Measurements from ENCODE around the gene MBNL2. TPM values are rescaled to one million over a fixed set of nuclear protein-coding genes. Genes with fewer than 3 reads are reported as not detected.

Gene MBNL2
- total and polyA plus RNA-seq, 4 donors, result 26.9 to 101 (median 48.4) TPM

DNA sequence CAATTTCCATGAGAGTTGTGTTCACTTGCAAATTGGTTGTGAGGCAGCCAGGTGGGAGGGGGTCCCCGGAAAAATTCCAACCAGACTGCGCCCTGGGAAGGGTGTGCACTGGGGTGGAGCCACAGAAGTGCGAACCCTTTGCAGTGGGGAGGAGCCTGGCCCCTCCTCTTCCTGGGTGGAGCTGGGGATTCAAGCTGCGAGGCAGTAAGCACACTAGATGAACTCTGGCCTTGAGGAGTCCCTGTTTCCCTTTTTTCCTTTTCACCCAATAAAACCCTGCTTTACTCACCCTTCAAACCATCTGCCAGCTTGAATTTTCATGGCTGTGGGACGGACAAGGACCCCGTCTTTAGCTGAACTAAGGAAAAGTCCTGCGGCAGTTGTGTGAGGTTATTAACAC, 31.0 kb upstream of the MBNL2 start:
- H3K9me3 ChIP-seq (ENCODE audit: control insufficient read depth, insufficient read depth, low read length), result no peaks in the 10 kb centered on the region
- no peak overlapping the region for H3K4me3 ChIP-seq (ENCODE audit: low read depth, low read length)
- H3K36me3 ChIP-seq (ENCODE audit: control insufficient read depth, insufficient read depth, low read length), result no peaks in the 10 kb centered on the region
- WGBS (ENCODE audit: insufficient coverage), result 71% methylated on average over 3 of the region's 7 CpGs
- H3K27ac ChIP-seq (ENCODE audit: low read depth, low read length), result peak overlapping the region; percentile 52
- H3K4me1 ChIP-seq (ENCODE audit: control insufficient read depth, insufficient read depth, low read length), result peaks cover 7% of the 10 kb centered on the region
- no peaks in the 10 kb centered on the region for H3K27me3 ChIP-seq (ENCODE audit: control insufficient read depth, insufficient read depth, low read length)
- DNase-seq (ENCODE audit: low read depth in 4 of 6, low spot score in 6 of 6), result no peak

DNA sequence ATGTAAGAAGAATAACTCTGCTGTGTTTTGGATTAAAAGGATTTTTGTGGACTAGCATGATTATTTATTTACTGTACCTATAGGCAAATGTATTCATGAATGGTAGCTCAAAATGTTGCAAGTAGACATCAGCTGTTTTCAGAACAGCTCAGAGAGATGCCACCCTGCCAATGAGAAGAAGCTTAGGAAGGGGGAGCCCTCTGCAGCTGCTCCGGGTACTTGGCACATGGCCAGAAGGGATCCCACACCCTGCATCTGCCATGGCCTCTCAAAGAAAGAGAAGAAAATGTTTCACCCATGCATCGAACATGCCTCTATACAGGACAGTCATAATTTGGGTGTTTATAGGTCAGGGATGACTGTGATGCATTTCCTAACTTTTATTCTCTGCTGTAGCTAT, 30.5 kb upstream of the MBNL2 start:
- H3K4me1 ChIP-seq (ENCODE audit: control insufficient read depth, insufficient read depth, low read length), result peaks cover 7% of the 10 kb centered on the region
- WGBS (ENCODE audit: insufficient coverage), result no CpG with 5 or more reads among the region's 2 CpGs
- no peaks in the 10 kb centered on the region for H3K27me3 ChIP-seq (ENCODE audit: control insufficient read depth, insufficient read depth, low read length)
- peak in 4 of 6 donors; percentile 20 to 75 (median 46) for DNase-seq (ENCODE audit: low read depth in 4 of 6, low spot score in 6 of 6)
- H3K27ac ChIP-seq (ENCODE audit: low read depth, low read length), result peak overlapping the region; percentile 52
- H3K4me3 ChIP-seq (ENCODE audit: low read depth, low read length), result no peak overlapping the region
- H3K36me3 ChIP-seq (ENCODE audit: control insufficient read depth, insufficient read depth, low read length), result no peaks in the 10 kb centered on the region
- H3K9me3 ChIP-seq (ENCODE audit: control insufficient read depth, insufficient read depth, low read length), result no peaks in the 10 kb centered on the region

DNA sequence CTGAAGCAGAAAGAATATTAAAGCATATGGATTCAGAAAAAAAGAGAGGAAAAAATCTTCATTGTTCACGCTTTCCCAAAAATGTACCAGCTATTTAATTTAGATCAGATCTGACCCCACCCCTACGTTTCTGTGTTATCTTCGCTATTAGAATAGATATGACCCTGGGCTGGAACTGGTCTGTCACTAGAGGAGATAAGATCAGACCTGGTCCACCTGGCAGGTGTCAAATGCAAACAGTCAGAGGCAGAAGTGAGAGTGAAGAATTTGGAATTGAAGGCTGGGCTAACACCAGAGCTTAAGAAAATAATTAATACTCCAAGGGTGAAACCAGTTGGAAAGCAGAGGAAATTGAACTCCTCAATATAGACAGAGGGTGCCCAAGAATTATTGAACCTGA, 30.0 kb upstream of the MBNL2 start:
- no peak overlapping the region for H3K4me3 ChIP-seq (ENCODE audit: low read depth, low read length)
- DNase-seq (ENCODE audit: low read depth in 4 of 6, low spot score in 6 of 6), result no peak
- no CpG with 5 or more reads among the region's 3 CpGs for WGBS (ENCODE audit: insufficient coverage)
- no peaks in the 10 kb centered on the region for H3K27me3 ChIP-seq (ENCODE audit: control insufficient read depth, insufficient read depth, low read length)
- no peaks in the 10 kb centered on the region for H3K36me3 ChIP-seq (ENCODE audit: control insufficient read depth, insufficient read depth, low read length)
- no peaks in the 10 kb centered on the region for H3K9me3 ChIP-seq (ENCODE audit: control insufficient read depth, insufficient read depth, low read length)
- H3K27ac ChIP-seq (ENCODE audit: low read depth, low read length), result no peak overlapping the region
- H3K4me1 ChIP-seq (ENCODE audit: control insufficient read depth, insufficient read depth, low read length), result peaks cover 7% of the 10 kb centered on the region

DNA sequence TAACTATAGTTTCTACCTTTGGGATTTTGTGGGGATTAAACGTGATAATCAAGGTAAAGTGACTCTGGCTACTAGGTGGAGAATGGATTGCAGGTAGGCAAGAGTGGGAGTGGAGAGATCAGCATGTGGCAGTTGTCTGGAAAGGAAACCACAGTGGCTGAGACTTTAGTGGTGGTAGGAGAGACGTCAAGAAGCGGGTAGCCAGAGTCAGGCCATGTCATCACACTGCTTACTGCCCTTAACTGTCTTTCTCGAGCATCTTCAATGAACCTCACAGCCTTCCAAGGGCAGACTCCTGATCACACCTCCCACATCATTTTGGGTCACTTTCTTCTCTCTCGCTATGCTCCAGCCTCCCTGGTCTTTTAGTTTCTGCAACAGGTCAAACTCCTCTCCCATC, 28.6 kb upstream of the MBNL2 start:
- DNase-seq (ENCODE audit: low read depth in 4 of 6, low spot score in 6 of 6), result no peak
- Histone ChIP-seq H3K36me3 (ENCODE audit: control insufficient read depth, insufficient read depth, low read length) (no peaks in the 10 kb centered on the region), H3K27me3 (ENCODE audit: control insufficient read depth, insufficient read depth, low read length) (no peaks in the 10 kb centered on the region), H3K4me1 (ENCODE audit: control insufficient read depth, insufficient read depth, low read length) (peaks cover 7% of the 10 kb centered on the region), H3K9me3 (ENCODE audit: control insufficient read depth, insufficient read depth, low read length) (no peaks in the 10 kb centered on the region), H3K4me3 (ENCODE audit: low read depth, low read length) (no peak overlapping the region), H3K27ac (ENCODE audit: low read depth, low read length) (no peak overlapping the region)
- WGBS (ENCODE audit: insufficient coverage), result 100% methylated on average over 3 of the region's 5 CpGs

DNA sequence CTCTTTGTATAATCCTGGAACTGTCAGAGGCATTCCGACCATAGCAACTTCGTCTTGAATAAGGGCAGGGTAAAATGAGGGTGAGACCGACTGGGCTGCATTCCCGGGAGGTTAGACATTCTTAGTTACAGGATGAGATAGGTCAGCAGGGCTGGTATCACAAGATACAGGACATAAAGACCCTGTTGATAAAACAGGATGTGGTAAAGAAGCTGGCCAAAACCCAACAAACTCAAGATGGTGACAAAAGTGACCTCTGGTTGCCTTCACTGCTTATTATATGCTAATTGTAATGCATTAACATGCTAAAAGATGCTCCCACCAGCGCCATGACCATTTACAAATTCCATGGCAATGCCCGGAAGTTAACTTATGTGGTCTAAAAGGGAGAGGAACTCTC, 27.7 kb upstream of the MBNL2 start:
- 48% methylated on average over 3 of the region's 6 CpGs for WGBS (ENCODE audit: insufficient coverage)
- DNase-seq (ENCODE audit: low read depth in 4 of 6, low spot score in 6 of 6), result peak in 2 of 6 donors; percentile 27 to 44

DNA sequence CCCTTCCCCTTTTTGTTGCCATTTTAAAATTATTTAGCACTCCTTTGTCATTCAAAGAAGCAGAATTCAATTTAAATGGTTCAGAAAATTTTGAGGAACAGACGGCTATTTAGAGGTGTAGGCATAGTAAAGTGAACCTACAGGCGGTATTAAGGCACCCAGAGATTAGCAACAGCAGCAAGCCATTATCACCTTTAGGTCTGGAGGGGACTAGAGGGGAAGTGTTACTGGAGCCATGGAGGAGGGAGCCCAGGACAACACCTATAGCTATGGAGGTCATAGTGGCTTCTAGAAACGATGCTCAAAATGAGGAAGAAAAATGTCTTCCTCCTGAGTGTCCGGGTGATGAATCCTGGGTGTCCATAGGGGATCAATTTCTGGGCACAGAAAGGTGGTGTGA, 25.8 kb upstream of the MBNL2 start:
- WGBS (ENCODE audit: insufficient coverage), result 94% methylated on average over 2 of the region's 4 CpGs
- Histone ChIP-seq H3K4me3 (ENCODE audit: low read depth, low read length) (no peak overlapping the region), H3K4me1 (ENCODE audit: control insufficient read depth, insufficient read depth, low read length) (peaks cover 3% of the 10 kb centered on the region), H3K27ac (ENCODE audit: low read depth, low read length) (no peak overlapping the region), H3K36me3 (ENCODE audit: control insufficient read depth, insufficient read depth, low read length) (no peaks in the 10 kb centered on the region), H3K9me3 (ENCODE audit: control insufficient read depth, insufficient read depth, low read length) (no peaks in the 10 kb centered on the region), H3K27me3 (ENCODE audit: control insufficient read depth, insufficient read depth, low read length) (no peaks in the 10 kb centered on the region)
- DNase-seq (ENCODE audit: low read depth in 4 of 6, low spot score in 6 of 6), result no peak

More for the DNA sequence above, 27.7 kb upstream of the MBNL2 start:
- Histone ChIP-seq H3K9me3 (ENCODE audit: control insufficient read depth, insufficient read depth, low read length) (no peaks in the 10 kb centered on the region), H3K27me3 (ENCODE audit: control insufficient read depth, insufficient read depth, low read length) (no peaks in the 10 kb centered on the region), H3K4me3 (ENCODE audit: low read depth, low read length) (no peak overlapping the region), H3K36me3 (ENCODE audit: control insufficient read depth, insufficient read depth, low read length) (no peaks in the 10 kb centered on the region), H3K27ac (ENCODE audit: low read depth, low read length) (no peak overlapping the region), H3K4me1 (ENCODE audit: control insufficient read depth, insufficient read depth, low read length) (peaks cover 7% of the 10 kb centered on the region)

DNA sequence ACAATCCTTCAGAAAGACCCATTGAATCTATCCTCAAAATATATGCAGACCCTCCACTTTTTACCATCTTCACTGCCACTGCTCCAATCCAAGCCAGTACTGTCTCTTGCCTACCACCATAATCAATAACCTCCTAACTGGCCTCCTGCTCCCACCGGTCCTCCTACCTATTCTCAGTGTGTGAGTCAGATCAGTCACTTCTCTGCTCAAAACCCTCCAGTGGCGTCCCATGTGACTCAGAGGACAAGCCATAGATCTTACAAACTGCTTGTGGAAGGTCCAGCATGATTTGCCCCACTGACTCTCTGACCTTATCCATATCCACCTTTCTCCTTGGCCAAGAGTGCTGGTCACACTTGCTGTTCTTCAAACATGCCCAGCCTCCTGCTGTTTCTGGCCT, 23.4 kb upstream of the MBNL2 start:
- Histone ChIP-seq H3K4me1 (ENCODE audit: control insufficient read depth, insufficient read depth, low read length) (no peaks in the 10 kb centered on the region), H3K36me3 (ENCODE audit: control insufficient read depth, insufficient read depth, low read length) (no peaks in the 10 kb centered on the region), H3K4me3 (ENCODE audit: low read depth, low read length) (no peak overlapping the region), H3K27ac (ENCODE audit: low read depth, low read length) (no peak overlapping the region), H3K9me3 (ENCODE audit: control insufficient read depth, insufficient read depth, low read length) (no peaks in the 10 kb centered on the region), H3K27me3 (ENCODE audit: control insufficient read depth, insufficient read depth, low read length) (no peaks in the 10 kb centered on the region)
- no peak for DNase-seq (ENCODE audit: low read depth in 4 of 6, low spot score in 6 of 6)
- 91% methylated on average over 2 of the region's 2 CpGs for WGBS (ENCODE audit: insufficient coverage)

DNA sequence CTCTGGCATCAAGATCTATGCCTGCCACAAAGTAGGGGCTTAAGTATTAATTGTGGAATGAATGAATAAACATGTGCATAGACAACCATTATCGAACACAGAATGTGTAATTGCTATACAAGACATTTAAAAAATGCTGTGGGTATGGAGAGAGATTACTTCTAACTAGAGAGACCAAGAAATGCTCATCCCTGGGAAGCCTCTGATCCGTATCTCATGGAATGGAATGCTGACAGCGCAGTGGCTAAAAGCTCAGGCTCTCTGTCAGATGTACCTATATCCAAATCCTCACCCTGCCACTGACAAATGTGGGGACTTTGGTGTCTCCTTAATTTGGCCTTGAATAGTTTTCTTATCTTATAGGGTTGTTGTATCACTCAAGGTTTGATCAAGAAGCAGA, 22.7 kb upstream of the MBNL2 start:
- no peaks in the 10 kb centered on the region for H3K36me3 ChIP-seq (ENCODE audit: control insufficient read depth, insufficient read depth, low read length)
- no CpG with 5 or more reads among the region's 3 CpGs for WGBS (ENCODE audit: insufficient coverage)
- no peaks in the 10 kb centered on the region for H3K9me3 ChIP-seq (ENCODE audit: control insufficient read depth, insufficient read depth, low read length)
- H3K4me3 ChIP-seq (ENCODE audit: low read depth, low read length), result no peak overlapping the region
- no peak for DNase-seq (ENCODE audit: low read depth in 4 of 6, low spot score in 6 of 6)
- H3K27me3 ChIP-seq (ENCODE audit: control insufficient read depth, insufficient read depth, low read length), result no peaks in the 10 kb centered on the region
- no peak overlapping the region for H3K27ac ChIP-seq (ENCODE audit: low read depth, low read length)
- no peaks in the 10 kb centered on the region for H3K4me1 ChIP-seq (ENCODE audit: control insufficient read depth, insufficient read depth, low read length)

DNA sequence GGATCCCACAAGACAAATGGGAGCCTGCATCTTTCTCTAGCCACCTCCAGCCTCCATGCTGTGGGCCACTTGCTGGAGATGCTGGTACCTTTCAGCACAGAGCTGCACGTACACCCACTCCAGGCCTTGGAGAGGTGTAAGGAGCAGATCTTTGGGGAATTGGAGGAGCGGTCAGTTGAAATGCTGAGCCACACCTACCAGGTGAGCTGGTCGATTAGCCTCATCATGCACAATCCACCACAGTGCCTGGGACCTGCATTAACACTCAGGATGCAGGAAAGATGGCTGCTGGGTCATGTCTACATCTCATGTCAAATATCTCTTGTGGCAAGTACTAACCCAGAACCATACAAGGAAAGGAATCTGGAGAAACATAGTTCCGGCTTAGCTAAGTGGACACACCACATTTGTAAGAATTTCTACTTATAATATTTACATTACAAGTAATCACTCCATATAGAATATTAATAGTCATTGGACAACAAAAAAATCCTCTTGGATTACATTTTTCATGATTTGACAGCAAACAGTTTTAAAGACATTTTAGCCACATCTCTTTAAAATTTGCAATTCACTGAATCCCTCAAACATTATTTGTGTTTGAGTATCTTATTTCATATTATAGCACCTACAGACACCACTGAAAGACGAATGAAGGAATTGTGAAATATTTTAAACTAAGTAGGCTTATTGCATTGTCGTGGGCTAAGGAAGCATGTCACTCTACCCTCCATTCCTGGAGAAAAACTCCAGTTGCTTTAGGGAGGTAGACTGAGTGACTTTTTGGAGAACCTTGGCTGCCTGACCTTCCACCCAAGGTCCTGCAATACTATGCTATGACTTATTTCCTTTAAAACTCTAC, 21.8 kb upstream of the MBNL2 start:
- no peak overlapping the region for H3K4me3 ChIP-seq (ENCODE audit: low read depth, low read length)
- DNase-seq (ENCODE audit: low read depth in 4 of 6, low spot score in 6 of 6), result no peak
- WGBS (ENCODE audit: insufficient coverage), result 100% methylated on average over 3 of the region's 6 CpGs
- no peaks in the 10 kb centered on the region for H3K9me3 ChIP-seq (ENCODE audit: control insufficient read depth, insufficient read depth, low read length)
- no peaks in the 10 kb centered on the region for H3K36me3 ChIP-seq (ENCODE audit: control insufficient read depth, insufficient read depth, low read length)
- no peaks in the 10 kb centered on the region for H3K4me1 ChIP-seq (ENCODE audit: control insufficient read depth, insufficient read depth, low read length)
- no peak overlapping the region for H3K27ac ChIP-seq (ENCODE audit: low read depth, low read length)
- no peaks in the 10 kb centered on the region for H3K27me3 ChIP-seq (ENCODE audit: control insufficient read depth, insufficient read depth, low read length)

DNA sequence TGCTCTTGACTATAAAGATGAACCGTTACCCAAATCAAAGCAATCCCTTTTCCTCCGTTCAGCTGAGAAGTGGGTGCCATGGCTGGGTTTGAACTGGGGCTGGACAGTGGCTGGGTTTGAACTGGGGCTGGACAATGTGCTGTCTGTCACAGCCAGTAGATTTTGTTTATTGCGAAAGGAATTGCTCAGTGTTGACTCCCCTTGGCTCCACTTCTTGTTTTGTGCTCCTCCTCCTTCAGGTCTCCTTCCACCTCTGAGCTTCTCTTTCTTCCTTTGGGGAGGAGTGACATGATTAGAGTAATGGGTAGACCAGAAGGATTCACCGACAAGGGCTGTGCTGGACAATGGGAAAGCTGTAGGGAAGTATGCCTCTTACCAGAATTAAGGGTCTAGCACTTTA, 19.4 kb upstream of the MBNL2 start:
- Histone ChIP-seq H3K4me3 (ENCODE audit: low read depth, low read length) (no peak overlapping the region), H3K4me1 (ENCODE audit: control insufficient read depth, insufficient read depth, low read length) (no peaks in the 10 kb centered on the region), H3K9me3 (ENCODE audit: control insufficient read depth, insufficient read depth, low read length) (no peaks in the 10 kb centered on the region), H3K36me3 (ENCODE audit: control insufficient read depth, insufficient read depth, low read length) (no peaks in the 10 kb centered on the region), H3K27ac (ENCODE audit: low read depth, low read length) (no peak overlapping the region), H3K27me3 (ENCODE audit: control insufficient read depth, insufficient read depth, low read length) (no peaks in the 10 kb centered on the region)
- WGBS (ENCODE audit: insufficient coverage), result 100% methylated on average over 1 of the region's 4 CpGs
- no peak for DNase-seq (ENCODE audit: low read depth in 4 of 6, low spot score in 6 of 6)
